ENCODE data around the gene EPO.

The EPO gene

DNA sequence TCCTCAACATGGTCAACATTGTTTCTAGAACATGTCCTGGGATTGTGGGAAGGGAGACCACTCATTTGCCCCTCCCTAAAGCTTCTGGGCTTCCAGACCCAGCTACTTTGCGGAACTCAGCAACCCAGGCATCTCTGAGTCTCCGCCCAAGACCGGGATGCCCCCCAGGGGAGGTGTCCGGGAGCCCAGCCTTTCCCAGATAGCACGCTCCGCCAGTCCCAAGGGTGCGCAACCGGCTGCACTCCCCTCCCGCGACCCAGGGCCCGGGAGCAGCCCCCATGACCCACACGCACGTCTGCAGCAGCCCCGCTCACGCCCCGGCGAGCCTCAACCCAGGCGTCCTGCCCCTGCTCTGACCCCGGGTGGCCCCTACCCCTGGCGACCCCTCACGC, at the start of gene EPO:
TSS of gene EPO (plus strand) at position 190 of the 392 bp plus-strand sequence. CDS start 513 bp downstream, outside the sequence.
- H3K27me3 Mint-ChIP-seq: peaks cover 47% of the 10 kb centered on the region
- H3K9me3 Mint-ChIP-seq: no peaks in the 10 kb centered on the region
- H3K4me1 Mint-ChIP-seq (ENCODE audit: low read depth): no peaks in the 10 kb centered on the region
- no peak within 1 kb of the TSS for H3K27ac Mint-ChIP-seq
- H3K36me3 Mint-ChIP-seq (ENCODE audit: low read depth): peaks cover 5% of the 10 kb centered on the region
- H3K4me3 Mint-ChIP-seq: no peak within 1 kb of the TSS

- Mint-ChIP-seq H3K27ac (no peak overlapping the region), H3K9me3 (no peaks in the 10 kb centered on the region), H3K4me3 (no peak overlapping the region)
These were observed 48.6 kb upstream of the EPO start for GRCh38 chr7:100671353-100672327.

GRCh38 chr7:100673302-100673941, 46.8 kb upstream of the EPO start, which contains the start of gene GNB2:
TSS of gene GNB2 (plus strand) at chr7:100673740. CDS start at chr7:100676266, 2,526 bp downstream.
- Mint-ChIP-seq H3K27ac (peak within 1 kb of the TSS; percentile 95), H3K9me3 (no peaks in the 10 kb centered on the region), H3K4me1 (ENCODE audit: low read depth) (peaks cover 14% of the 10 kb centered on the region), H3K27me3 (no peaks in the 10 kb centered on the region), H3K36me3 (ENCODE audit: low read depth) (peaks cover 10% of the 10 kb centered on the region), H3K4me3 (peak within 1 kb of the TSS; percentile 91)

More at GRCh38 chr7:100671353-100672327, 48.6 kb upstream of the EPO start:
- Mint-ChIP-seq H3K36me3 (ENCODE audit: low read depth) (peaks cover 3% of the 10 kb centered on the region), H3K27me3 (no peaks in the 10 kb centered on the region), H3K4me1 (ENCODE audit: low read depth) (peaks cover 4% of the 10 kb centered on the region)

GRCh38 chr7:100673942-100674410, 46.3 kb upstream of the EPO start:
- no peaks in the 10 kb centered on the region for H3K27me3 Mint-ChIP-seq
- H3K9me3 Mint-ChIP-seq: no peaks in the 10 kb centered on the region
- peak overlapping the region; percentile 93 for H3K27ac Mint-ChIP-seq
- peak overlapping the region; percentile 91 for H3K4me3 Mint-ChIP-seq
- H3K4me1 Mint-ChIP-seq (ENCODE audit: low read depth): peaks cover 15% of the 10 kb centered on the region
- H3K36me3 Mint-ChIP-seq (ENCODE audit: low read depth): peaks cover 10% of the 10 kb centered on the region

GRCh38 chr7:100674411-100675104, 45.7 kb upstream of the EPO start:
- Mint-ChIP-seq H3K9me3 (no peaks in the 10 kb centered on the region), H3K27me3 (no peaks in the 10 kb centered on the region), H3K4me1 (ENCODE audit: low read depth) (peaks cover 15% of the 10 kb centered on the region), H3K27ac (peak overlapping the region; percentile 93), H3K36me3 (ENCODE audit: low read depth) (peaks cover 15% of the 10 kb centered on the region), H3K4me3 (peak overlapping the region; percentile 91)

DNA sequence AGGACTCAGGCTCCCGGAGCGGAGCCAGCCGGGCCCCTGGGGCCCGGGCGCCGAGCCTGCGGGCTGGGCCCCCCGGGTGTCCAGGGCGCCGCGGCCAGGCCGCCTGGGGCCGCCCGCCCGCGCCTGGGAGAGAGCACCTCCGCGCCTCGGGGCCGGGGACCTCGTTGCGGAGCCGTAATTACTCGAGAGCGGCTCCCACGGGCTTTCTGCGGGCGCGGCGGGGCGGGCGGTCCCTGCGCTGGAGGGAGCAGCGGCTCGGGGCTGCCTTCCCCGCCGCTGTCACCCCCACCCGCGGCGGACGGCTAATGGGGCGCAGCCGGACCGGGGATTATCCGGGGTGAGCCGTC, 45.2 kb upstream of the EPO start:
- H3K27ac Mint-ChIP-seq: no peak overlapping the region
- H3K4me3 Mint-ChIP-seq: peak overlapping the region; percentile 91
- no peaks in the 10 kb centered on the region for H3K27me3 Mint-ChIP-seq
- peaks cover 18% of the 10 kb centered on the region for H3K36me3 Mint-ChIP-seq (ENCODE audit: low read depth)
- H3K4me1 Mint-ChIP-seq (ENCODE audit: low read depth): peaks cover 18% of the 10 kb centered on the region
- H3K9me3 Mint-ChIP-seq: no peaks in the 10 kb centered on the region

DNA sequence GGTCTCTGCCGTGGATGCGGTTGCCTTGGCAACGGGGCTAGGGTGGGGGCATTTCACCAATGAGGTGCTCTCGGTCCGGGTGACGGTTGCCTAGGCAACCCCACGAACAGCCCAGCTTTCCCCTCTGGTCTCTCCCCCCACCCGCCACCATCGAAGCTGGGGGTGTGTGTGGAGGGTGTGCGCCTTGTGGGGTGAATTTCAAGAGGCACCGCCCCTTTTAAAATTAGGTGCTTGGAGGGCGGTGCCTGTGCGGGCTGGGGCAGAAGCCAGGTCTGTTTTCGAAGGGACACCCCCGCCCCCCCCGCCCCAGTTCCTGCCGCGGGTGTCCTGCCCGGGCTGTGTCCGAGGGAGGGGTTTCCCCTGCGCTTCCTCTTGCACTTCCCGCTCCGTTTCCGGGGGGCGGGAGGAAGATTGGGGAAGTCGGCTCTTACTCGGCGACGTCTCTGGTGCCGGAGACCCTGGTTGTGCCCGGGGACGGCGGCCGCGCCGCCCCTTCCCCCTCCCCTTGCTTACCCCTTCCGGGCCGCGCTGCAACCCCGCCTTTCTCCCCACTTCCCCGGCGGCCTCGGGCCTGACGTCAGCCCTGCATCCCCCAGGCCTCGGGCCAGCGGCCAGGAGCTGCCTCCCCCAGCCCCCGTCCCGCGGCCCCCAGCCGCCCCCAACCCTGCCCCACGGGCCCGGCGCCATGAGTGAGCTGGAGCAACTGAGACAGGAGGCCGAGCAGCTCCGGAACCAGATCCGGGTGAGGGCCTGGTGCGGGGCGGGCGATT, 44.5 kb upstream of the EPO start:
- peaks cover 22% of the 10 kb centered on the region for H3K4me1 Mint-ChIP-seq (ENCODE audit: low read depth)
- peak overlapping the region; percentile 70 for H3K27ac Mint-ChIP-seq
- peak overlapping the region; percentile 84 for H3K4me3 Mint-ChIP-seq
- H3K36me3 Mint-ChIP-seq (ENCODE audit: low read depth): peaks cover 21% of the 10 kb centered on the region
- H3K27me3 Mint-ChIP-seq: no peaks in the 10 kb centered on the region
- H3K9me3 Mint-ChIP-seq: no peaks in the 10 kb centered on the region

GRCh38 chr7:100676501-100677306, 43.6 kb upstream of the EPO start:
- no peaks in the 10 kb centered on the region for H3K9me3 Mint-ChIP-seq
- no peaks in the 10 kb centered on the region for H3K27me3 Mint-ChIP-seq
- peaks cover 26% of the 10 kb centered on the region for H3K4me1 Mint-ChIP-seq (ENCODE audit: low read depth)
- peak overlapping the region; percentile 82 for H3K27ac Mint-ChIP-seq
- H3K4me3 Mint-ChIP-seq: peak overlapping the region; percentile 84
- peaks cover 21% of the 10 kb centered on the region for H3K36me3 Mint-ChIP-seq (ENCODE audit: low read depth)

- H3K27ac Mint-ChIP-seq: no peak overlapping the region
These were observed 42.7 kb upstream of the EPO start for GRCh38 chr7:100677308-100678267.

DNA sequence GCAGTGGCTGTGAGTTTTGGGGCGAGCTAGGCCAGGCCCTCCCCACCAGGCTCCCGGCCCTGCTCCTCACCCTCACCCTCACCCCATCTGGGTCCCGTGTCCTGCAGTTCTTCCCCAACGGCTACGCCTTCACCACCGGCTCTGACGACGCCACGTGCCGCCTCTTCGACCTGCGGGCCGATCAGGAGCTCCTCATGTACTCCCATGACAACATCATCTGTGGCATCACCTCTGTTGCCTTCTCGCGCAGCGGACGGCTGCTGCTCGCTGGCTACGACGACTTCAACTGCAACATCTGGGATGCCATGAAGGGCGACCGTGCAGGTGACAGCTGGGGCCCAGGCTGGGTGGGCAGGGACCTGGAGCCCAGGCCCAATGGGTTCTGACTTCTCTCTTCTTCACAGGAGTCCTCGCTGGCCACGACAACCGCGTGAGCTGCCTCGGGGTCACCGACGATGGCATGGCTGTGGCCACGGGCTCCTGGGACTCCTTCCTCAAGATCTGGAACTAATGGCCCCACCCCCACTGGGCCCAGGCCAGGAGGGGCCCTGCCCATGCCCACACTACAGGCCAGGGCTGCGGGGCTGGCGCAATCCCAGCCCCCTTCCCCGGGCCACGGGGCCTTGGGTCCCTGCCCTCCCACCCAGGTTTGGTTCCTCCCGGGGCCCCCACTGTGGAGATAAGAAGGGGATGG, 41.8 kb upstream of the EPO start:
- no peak overlapping the region for H3K4me3 Mint-ChIP-seq
- H3K27ac Mint-ChIP-seq: no peak overlapping the region
- no peaks in the 10 kb centered on the region for H3K27me3 Mint-ChIP-seq
- peaks cover 24% of the 10 kb centered on the region for H3K36me3 Mint-ChIP-seq (ENCODE audit: low read depth)
- H3K4me1 Mint-ChIP-seq (ENCODE audit: low read depth): peaks cover 35% of the 10 kb centered on the region
- H3K9me3 Mint-ChIP-seq: no peaks in the 10 kb centered on the region

More at GRCh38 chr7:100677308-100678267, 42.7 kb upstream of the EPO start:
- peak overlapping the region; percentile 41 for H3K4me3 Mint-ChIP-seq
- peaks cover 34% of the 10 kb centered on the region for H3K4me1 Mint-ChIP-seq (ENCODE audit: low read depth)
- no peaks in the 10 kb centered on the region for H3K9me3 Mint-ChIP-seq
- H3K36me3 Mint-ChIP-seq (ENCODE audit: low read depth): peaks cover 21% of the 10 kb centered on the region
- H3K27me3 Mint-ChIP-seq: no peaks in the 10 kb centered on the region

- peak overlapping the region; percentile 19 for H3K27ac Mint-ChIP-seq
- H3K36me3 Mint-ChIP-seq (ENCODE audit: low read depth): peaks cover 25% of the 10 kb centered on the region
- H3K4me3 Mint-ChIP-seq: no peak overlapping the region
- H3K4me1 Mint-ChIP-seq (ENCODE audit: low read depth): peaks cover 35% of the 10 kb centered on the region
- no peaks in the 10 kb centered on the region for H3K9me3 Mint-ChIP-seq
- H3K27me3 Mint-ChIP-seq: no peaks in the 10 kb centered on the region
These were observed 40.9 kb upstream of the EPO start for GRCh38 chr7:100679129-100679926.

All from stimulated activated naive CD8-positive, alpha-beta T cell treated with anti-CD3 and anti-CD28 coated beads, Interleukin-15, Interleukin-2, amounts not matched to agents 100 ng/mL and 50 ng/mL, for 24 hours (primary cell).